A549 (cell line): ENCODE results near the gene RPL3. TPM values are rescaled to one million over a fixed set of nuclear protein-coding genes. Genes with fewer than 3 reads are reported as not detected.
A peak's percentile ranks its signal among the peaks of the same experiment; 100 is the strongest.

Experiments
- ATAC-seq, 2 experiments: fragments of 200-7000 bp in 1 of 2; fragments of >200 bp in 1 of 2; cut with Nextera tagmentation in 1 of 2; cut with Tn5 transposase in 1 of 2; 3 replicates each; pipeline versions ENCODE4 v1.8.0 to v1.9.1; 2018 to 2020; ENCODE audit warnings: mild to moderate bottlenecking in 1 of 2, moderate library complexity in 1 of 2
- CTCF ChIA-PET: fragments of 300-600 bp; sonication (Branson Sonifier 250); formaldehyde crosslinking; extraction: SDS; loops from one replicate; lab custom pipeline; 2021; ENCODE audit warnings: antibody characterized with exemption, inconsistent platforms; lab: Yijun Ruan, JAX
- POLR2A ChIA-PET: fragments of 350-600 bp; formaldehyde crosslinking; extraction: SDS; loops from one replicate; lab custom pipeline; 2021; ENCODE audit warnings: antibody characterized with exemption, inconsistent platforms; lab: Yijun Ruan, JAX
- DNase-seq, 2 experiments: peaks; one replicate each; pipeline versions ENCODE4 v3.0.0 to v3.0.0-alpha.2; 2011 to 2016; ENCODE audit warnings: low read depth in 1 of 2, low spot score in 1 of 2
- FAIRE-seq: peaks from 2 replicates; lab custom pipeline; 2011; peaks lifted over from hg19 to GRCh38; lab: Jason Lieb, UNC
- H3K27ac ChIP-seq, 2 experiments: fragments of >200 bp; sonication (Bioruptor Twin); formaldehyde crosslinking; 3 replicates each; pipeline ENCODE4 v1.5.1; 2016 to 2017
- H3K4me1 ChIP-seq: fragments of >200 bp; sonication (Bioruptor Twin); formaldehyde crosslinking; 3 replicates; pipeline ENCODE4 v1.6.1; 2016
- H3K4me2 ChIP-seq: fragments of >200 bp; sonication (Bioruptor Twin); formaldehyde crosslinking; 3 replicates; pipeline ENCODE4 v1.6.1; 2016
- H3K4me3 ChIP-seq: fragments of >200 bp; sonication (Bioruptor Twin); formaldehyde crosslinking; 3 replicates; pipeline ENCODE4 v1.5.1; 2016
- H3K9me3 ChIP-seq: fragments of >200 bp; sonication (Bioruptor Twin); formaldehyde crosslinking; 3 replicates; pipeline ENCODE4 v1.6.1; 2016
- E2F6 ChIP-seq: IDR thresholded peaks from 2 replicates; pipeline ENCODE4 v1.6.1; 2012; ENCODE audit warnings: low read depth, borderline replicate concordance
- ESRRA ChIP-seq: fragments of 150-350 bp; IDR thresholded peaks from 2 replicates; pipeline ENCODE4 v1.6.1; 2014; ENCODE audit warnings: mild to moderate bottlenecking, low read length, borderline replicate concordance
- HES2 ChIP-seq: fragments of >200 bp; sonication (Bioruptor Twin); formaldehyde crosslinking; IDR thresholded peaks from 2 replicates; pipeline ENCODE4 v1.6.1; 2016
- HOXA7 ChIP-seq: fragments of 250-450 bp; sonication (Bioruptor Pico); IDR thresholded peaks from 2 replicates; pipeline ENCODE4 v1.5.0; 2020; ENCODE audit warnings: mild to moderate bottlenecking, moderate library complexity
- HOXB5 ChIP-seq: fragments of 250-450 bp; sonication (Bioruptor Pico); IDR thresholded peaks from 2 replicates; pipeline ENCODE4 v1.5.0; 2020; ENCODE audit warnings: mild to moderate bottlenecking, moderate library complexity
- KDM1A ChIP-seq: fragments of 200-600 bp; sonication (generic); IDR thresholded peaks from 2 replicates; pipeline ENCODE4 v1.6.1; 2016; ENCODE audit warnings: low read depth, mild to moderate bottlenecking
- MAFK ChIP-seq: fragments of 450-650 bp; IDR thresholded peaks from 2 replicates; pipeline ENCODE4 v1.6.1; 2014; ENCODE audit not compliant: partially characterized antibody
- MAZ ChIP-seq: fragments of 150-350 bp; IDR thresholded peaks from 2 replicates; pipeline ENCODE4 v1.6.1; 2014; ENCODE audit warnings: antibody characterized with exemption, low read depth, low read length, borderline replicate concordance
- MYC ChIP-seq: IDR thresholded peaks from 2 replicates; pipeline ENCODE4 v1.6.1; 2012; ENCODE audit warnings: mild to moderate bottlenecking, inconsistent platforms, low read length, improper control_type of control experiment, borderline replicate concordance
- POLR2AphosphoS2 ChIP-seq: conservative IDR thresholded peaks from 2 replicates; pipeline ENCODE4 v1.6.1; 2012; ENCODE audit warnings: low read length, improper control_type of control experiment, inconsistent platforms
- REST ChIP-seq: fragments of 200-600 bp; sonication (generic); IDR thresholded peaks from 2 replicates; pipeline ENCODE4 v1.6.1; 2016; ENCODE audit warnings: antibody characterized with exemption, mild to moderate bottlenecking, moderate library complexity
- ZFP36 ChIP-seq: fragments of 450-650 bp; IDR thresholded peaks from 2 replicates; pipeline ENCODE4 v1.6.1; 2014; ENCODE audit warnings: borderline replicate concordance; ENCODE audit not compliant: partially characterized antibody
- WGBS: methylation state at CpG from one replicate; pipeline ENCODE4 v1.1.6; 2017; ENCODE audit errors: missing lambda C conversion rate; 5-methylcytosine and 5-hydroxymethylcytosine counted together
- polyA plus RNA-seq, 4 experiments: library from polyadenylated mRNA; depleted of rRNA in 3 of 4; stranded (reverse); fragments of >200 nt; fragmentation: RNase III in 1 of 4; extraction: RNeasy Plus Mini Kit Qiagen cat#74134 plus additional on column Dnase treatment in 1 of 4; gene quantifications; 2 replicates in 3 of 4; 3 replicates in 1 of 4; pipeline ENCODE4 v1.2.3, GENCODE V29; 2011 to 2017

Gene RPL3
- polyA plus RNA-seq, 2 of the 4 experiments (the other 2 are of a cell fraction) = 1,921 to 1,965 TPM

- POLR2A ChIA-PET = interaction anchor here (1.4 to 2.1 kb wide), 2 partner anchors 10 to 18 kb away, joined by 4 to 6 read pairs; partner anchors contain the start of gene RPL3
- no peak for DNase-seq
- no peak for ATAC-seq
- Histone ChIP-seq H3K9me3 (no peaks in the 10 kb centered on the region), H3K4me3 (no peak overlapping the region), H3K27ac (peak overlapping the region; percentile 78 to 86; a peak in 4 of 6 replicates), H3K4me1 (peaks cover 44% of the 10 kb centered on the region), H3K4me2 (peak overlapping the region; percentile 61; the same call in 2 of the 3 replicates)
- CTCF ChIA-PET = interaction anchor here (1.1 to 2.1 kb wide), 3 partner anchors 8 to 13 kb away, joined by 3 to 7 read pairs (median 4); no protein-coding TSS in a partner anchor
- TF ChIP-seq ZFP36 = peak; percentile 20
- no peak for TF ChIP-seq MYC
- no peak for TF ChIP-seq MAFK
- TF ChIP-seq HOXA7 (CRISPR knock-in tag) = no peak
- no peak for TF ChIP-seq HOXB5
- TF ChIP-seq HES2 = no peak
- no peak for TF ChIP-seq REST
- no peak for TF ChIP-seq E2F6
- FAIRE-seq = no peak
- 84% methylated on average over 9 of the region's 9 CpGs for WGBS
These were observed 18.3 kb downstream of the RPL3 start for GRCh38 chr22:39301108-39301507.

- DNase-seq = no peak
- Histone ChIP-seq H3K4me1 (peaks cover 49% of the 10 kb centered on the region), H3K27ac (peak overlapping the region; percentile 78 to 86), H3K4me3 (no peak overlapping the region), H3K9me3 (no peaks in the 10 kb centered on the region), H3K4me2 (peak overlapping the region; percentile 61)
- CTCF ChIA-PET = interaction anchor here (0.9 to 2.1 kb wide), 8 partner anchors 8 to 130 kb away, joined by 3 to 14 read pairs (median 4); partner anchors contain the start of gene PDGFB
- TF ChIP-seq POLR2AphosphoS2 = no peak
- 0% methylated on average over 8 of the region's 19 CpGs for WGBS
- ATAC-seq = peak; percentile 46 to 64
- no peak for FAIRE-seq
- POLR2A ChIA-PET = interaction anchor here (0.7 to 2.1 kb wide), 3 partner anchors 10 to 19 kb away, joined by 3 to 6 read pairs (median 4); partner anchors contain the start of gene RPL3
These were observed 19.1 kb downstream of the RPL3 start for GRCh38 chr22:39300186-39300830.

- ChIA-PET POLR2A (interaction anchor here (0.7 to 2.1 kb wide), 3 partner anchors 11 to 20 kb away, joined by 3 to 6 read pairs (median 4); partner anchors contain the start of gene RPL3), CTCF (interaction anchor here (0.9 to 2.1 kb wide), 7 partner anchors 10 to 129 kb away, joined by 3 to 14 read pairs (median 5); partner anchors contain the start of gene PDGFB)
- TF ChIP-seq MAZ = no peak
- peak; percentile 51; the same call in 1 of the 2 replicates for TF ChIP-seq KDM1A
- TF ChIP-seq ESRRA = peak; percentile 94
- DNase-seq (peak in 1 of 2 experiments; percentile 64), FAIRE-seq (no peak), ATAC-seq (peak; percentile 21 to 23; a peak in 3 of 6 replicates)
- Histone ChIP-seq H3K9me3 (no peaks in the 10 kb centered on the region), H3K27ac (peak overlapping the region; percentile 78 to 86), H3K4me3 (no peak overlapping the region), H3K4me2 (peak overlapping the region; percentile 61), H3K4me1 (peaks cover 52% of the 10 kb centered on the region)
- 55% methylated on average over 3 of the region's 6 CpGs for WGBS
These were observed 19.6 kb downstream of the RPL3 start for GRCh38 chr22:39299829-39300178.
